D341Med (cell line): ENCODE measurements around the gene NFAM1.
A peak's percentile ranks its signal among the peaks of the same experiment; 100 is the strongest.

Experiments
- DNase-seq: peaks from one replicate; pipeline ENCODE4 v3.0.0; 2012; ENCODE audit warnings: low spot score

Gene NFAM1

DNA sequence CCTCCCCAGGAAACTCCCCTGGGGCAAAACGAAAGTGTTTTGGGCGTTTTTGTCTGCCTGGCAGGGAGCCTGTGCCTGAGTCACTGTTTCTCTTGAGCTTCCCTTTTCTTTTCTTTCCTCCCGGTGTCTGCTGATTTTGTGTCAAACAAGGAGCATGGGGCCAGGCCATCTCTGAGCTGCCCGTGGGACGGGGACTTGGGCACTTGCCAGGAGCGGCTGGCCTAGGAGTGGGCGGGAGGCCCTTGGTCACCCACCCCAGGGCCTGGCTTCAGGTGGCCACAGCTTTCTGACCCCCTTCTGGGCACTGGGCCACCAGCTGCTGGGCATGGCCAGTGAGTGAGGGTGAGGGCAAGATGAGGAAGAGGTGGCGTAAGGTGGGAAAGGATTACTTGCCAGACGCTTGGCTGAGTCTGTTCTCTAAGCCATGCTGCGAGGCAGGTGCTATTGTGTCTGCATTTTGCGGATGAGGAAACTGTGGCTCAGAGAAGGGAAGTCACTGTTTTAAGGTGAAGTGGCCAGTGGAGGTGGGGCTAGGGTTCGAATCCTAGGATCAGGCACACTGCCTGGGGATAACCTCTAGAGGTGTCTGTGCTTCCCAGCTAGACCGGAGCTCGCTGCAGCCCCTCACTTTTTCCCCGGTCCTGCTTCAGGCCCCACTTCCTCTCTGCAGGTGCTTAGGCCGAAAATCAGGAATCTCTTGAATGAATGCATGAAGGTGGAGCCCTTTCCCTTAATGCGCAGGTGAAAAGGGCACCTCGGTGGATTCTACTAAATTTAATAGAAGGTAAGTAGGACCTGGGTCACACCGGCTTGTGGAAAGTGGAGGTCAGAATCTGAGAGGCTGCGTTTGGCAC lies 7.8 kb upstream of the NFAM1 start:
- DNase-seq, result no peak

DNA sequence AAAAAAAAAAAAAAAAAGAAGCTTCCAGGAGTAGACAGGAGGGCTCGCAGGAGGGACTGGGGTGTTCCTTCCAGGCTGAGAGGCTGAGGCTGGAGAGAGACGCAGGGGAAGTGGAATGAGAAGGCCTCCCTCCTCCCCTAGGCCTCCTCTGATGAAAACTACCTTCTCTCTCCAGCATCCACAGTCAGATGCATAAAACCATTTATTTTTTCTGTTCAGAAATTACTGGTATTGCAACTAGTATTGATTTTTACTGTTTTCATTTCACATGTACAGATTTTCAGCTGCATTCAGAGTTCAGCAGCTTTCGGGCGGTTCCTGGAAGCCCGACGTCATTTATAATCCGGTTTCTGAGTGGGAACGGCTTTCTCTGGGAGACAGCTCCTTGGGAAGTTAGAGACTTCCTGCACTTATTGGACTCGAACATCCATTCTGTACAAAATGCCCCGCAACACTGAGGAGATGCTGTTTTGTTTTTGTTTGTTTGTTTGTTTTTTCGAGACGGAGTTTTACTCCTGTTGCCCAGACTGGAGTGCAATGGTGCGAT lies 6.9 kb upstream of the NFAM1 start:
- DNase-seq, result no peak

- DNase-seq, result no peak
Measured at GRCh38 chr22:42438293-42438650, 6.1 kb upstream of the NFAM1 start.

GRCh38 chr22:42437488-42438292 lies 5.5 kb upstream of the NFAM1 start:
- peak; percentile 88 for DNase-seq

DNA sequence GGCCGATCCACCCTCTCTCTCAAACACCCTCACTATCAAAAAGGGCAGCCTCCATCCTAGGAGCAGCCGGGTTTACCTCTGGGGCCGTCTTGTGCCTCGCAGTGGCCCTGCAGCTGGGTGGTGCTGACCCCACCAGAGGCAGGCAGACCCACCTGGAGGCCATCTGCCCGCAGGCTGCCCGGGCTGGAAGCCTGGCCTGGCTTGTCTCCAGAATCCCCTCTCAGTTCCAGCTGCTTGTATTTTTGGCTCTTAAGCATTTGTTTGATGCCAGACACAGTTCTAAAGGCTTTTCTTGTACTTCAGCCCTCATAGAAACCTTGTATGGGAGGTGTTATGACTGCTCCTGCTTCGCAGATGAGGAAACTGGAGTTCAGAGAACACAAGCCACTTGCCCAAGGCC lies 4.2 kb upstream of the NFAM1 start:
- DNase-seq, result no peak

DNA sequence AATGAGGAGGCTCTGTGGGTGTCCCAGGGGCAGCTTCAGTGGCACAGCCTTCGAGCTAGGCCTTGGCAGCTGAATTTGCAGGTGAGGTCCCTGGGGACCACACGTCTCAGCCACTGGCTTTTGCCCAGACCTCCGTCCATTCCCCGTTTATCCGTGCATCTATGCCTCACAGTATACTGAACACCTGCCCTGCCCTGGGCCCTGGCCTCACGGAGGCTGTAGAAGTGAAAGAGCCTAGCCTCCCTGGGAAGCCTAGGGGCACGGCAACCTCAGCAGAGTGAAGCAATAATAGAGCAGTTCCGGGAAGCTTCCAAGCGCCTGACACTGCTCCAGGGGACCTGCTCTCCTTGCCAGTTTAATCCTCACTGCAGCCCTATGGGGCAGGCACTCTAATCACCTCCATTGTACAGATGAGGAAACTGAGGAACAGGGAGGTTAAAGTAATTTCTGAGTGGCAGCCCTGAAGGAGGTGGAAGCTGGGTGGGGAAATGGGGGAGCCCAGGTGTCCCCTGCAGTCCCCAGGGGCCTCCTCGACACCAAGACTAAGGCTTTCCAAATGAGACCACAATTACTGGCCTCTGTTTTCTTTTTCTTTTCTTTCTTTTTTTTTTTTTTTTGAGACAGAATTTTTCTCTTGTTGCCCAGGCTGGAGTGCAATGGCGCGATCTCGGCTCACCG lies 2.7 kb upstream of the NFAM1 start:
- no peak for DNase-seq

DNA sequence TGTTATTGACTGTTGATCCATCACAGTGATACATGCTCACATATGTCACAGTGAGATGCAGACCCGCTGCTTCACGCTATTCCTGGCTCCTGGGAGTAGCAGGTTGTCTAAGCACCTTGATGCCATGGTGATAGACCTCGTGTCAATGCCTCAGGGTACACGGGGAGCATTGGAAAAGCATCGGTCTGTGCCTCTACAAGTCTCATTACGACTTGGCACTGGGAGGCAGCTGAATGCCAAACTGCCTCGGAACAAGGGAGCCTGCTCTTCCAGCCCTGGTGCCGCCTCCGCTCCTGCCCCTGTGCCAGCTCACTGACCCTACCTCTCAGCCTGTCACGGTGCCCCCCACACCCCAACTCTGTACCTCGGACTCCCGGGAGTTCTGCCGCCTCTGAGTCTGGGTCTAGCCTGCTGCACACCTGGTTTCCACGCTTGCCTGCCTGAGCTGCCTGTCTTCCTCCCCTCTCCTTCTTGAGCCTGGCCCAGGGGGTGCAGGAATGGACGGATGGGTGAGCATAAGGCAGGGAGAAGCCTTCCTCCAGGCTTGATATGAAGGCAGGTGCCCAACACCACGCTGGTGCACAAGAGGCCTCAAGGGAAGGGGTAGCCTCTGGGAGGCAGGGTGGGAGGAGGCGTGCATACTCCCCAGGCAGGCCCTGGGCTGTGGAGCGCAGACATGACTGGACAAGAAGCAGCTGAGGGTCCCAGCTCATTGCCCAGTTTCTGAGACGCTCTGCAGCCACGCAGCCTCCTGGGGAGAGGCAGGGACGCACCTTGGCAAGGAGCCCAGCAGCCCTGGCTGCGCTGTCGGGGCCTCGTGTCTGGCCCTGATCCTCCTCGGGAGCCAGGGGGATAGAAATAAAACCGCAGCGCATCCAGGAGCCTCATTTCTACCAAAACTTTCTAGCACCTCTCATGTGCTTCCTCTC lies 1.8 kb upstream of the NFAM1 start:
- no peak for DNase-seq

DNA sequence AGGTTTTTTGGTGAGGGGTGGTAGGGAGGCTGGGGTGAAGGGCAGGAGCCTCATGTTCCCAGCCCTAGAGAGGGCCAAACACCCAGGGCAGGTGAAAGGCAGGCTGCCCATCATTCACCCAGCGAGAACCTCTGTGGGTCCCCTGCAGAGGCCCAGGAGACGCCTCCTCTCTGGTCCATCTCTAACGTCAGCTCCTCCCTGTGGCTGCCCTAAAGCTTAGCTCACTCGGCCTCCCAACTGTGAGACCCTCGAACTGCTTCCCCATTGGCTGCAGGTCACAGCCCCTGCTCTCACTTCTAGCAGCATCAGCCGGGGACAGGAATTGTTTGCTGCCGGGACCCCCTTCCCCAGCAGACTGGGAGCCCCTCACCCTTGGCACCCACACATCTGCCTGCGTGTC lies 615 bp upstream of the NFAM1 start:
- DNase-seq, result no peak

- no peak for DNase-seq
Measured at GRCh38 chr22:42431401-42432019, 693 bp downstream of the NFAM1 start.

GRCh38 chr22:42430528-42431125 lies 1.6 kb downstream of the NFAM1 start:
- DNase-seq, result no peak

- no peak for DNase-seq
Measured at GRCh38 chr22:42428760-42429159, 3.4 kb downstream of the NFAM1 start.

DNA sequence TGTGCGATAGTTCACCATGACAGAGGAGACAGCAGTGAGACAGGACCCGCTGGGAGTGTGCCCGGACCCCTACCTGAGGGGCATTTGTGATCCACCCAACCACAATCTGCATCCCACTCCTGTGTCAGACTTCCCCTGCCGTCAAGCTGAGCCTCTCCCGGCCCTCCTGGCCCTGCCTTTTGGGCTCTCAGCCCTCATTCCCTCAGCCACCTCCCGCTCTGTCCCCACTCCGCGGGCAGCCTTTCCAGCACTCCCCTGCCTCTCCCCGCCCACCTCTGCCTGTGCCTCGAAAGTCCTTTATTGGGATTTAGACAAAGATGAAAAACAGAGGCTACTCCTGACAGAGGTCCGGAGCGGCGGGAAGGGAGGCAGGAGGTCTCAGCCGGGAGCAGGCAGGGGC lies 4.2 kb downstream of the NFAM1 start:
- no peak for DNase-seq

GRCh38 chr22:42427167-42427566 lies 5.0 kb downstream of the NFAM1 start:
- no peak for DNase-seq

DNA sequence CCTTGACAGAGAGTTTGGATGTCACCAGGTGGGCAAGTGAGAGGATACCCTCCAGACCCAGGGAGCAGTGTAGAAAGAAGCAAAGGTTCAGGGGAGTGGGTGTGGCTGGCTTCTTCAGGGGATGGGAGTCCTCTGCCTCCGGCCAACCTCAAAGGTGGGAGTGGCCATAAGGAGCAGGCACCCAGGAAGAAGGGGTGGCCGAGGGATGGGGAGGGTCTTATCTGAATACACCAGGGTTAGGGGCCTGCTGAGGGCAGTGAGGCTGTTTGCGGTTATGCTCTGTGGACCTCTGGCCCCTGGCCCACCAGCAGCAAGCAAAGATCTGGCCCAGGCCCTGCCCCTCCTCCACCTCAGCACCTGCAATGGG lies 6.2 kb downstream of the NFAM1 start:
- DNase-seq, result no peak

DNA sequence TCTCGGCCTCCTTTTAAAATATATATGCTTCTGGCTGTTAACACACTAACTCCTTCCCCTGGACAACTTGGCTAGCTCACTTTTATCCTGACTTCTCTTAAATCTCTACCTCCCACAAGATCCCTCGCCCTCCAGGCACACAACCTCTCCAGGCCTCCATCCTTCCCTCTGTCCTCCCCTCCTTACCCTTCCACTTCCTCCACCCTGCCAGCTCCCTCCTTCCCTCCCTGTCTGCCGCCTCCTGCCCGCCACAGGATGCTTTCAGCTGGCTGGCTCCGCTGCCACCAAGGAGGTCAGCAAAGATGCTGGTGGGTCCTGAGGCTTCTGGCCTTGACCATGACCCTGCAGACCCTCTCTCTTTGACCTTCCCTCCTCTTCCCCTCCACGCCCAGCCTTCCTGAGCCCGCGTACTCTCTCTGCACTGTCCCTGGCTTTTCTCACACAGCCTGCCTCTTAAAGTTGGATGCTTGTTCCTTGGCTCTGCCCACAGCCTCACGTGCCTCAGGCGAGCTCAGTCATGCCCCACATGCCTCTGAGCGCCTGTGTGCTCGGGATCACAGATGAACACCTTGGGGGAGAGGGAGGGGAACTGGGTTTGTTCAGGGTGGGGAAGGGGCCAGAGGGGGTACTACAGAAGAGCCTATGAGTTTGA lies 6.7 kb downstream of the NFAM1 start:
- no peak for DNase-seq

GRCh38 chr22:42419243-42419881 lies 12.8 kb downstream of the NFAM1 start:
- DNase-seq, result no peak

DNA sequence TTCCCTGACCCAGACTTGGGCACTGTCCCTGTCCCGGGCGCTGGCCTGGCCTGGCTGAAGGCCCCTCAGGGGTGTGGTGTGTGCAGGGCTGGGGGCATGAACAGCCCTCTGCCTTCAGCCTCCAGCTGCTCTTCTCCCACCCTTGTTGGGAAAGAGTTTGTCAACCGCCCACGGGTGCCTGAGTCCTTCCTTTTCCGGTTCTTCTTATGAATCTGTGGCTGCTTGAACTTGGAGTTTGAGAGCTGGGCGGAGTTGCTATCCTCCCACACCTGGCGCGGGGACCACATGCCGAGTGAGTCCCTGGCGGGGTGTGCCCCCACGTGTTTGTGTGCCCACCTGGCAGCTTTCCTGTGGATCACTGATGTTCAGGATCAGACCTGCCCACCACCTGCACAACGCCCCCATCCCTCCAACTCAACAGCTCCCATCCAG lies 13.4 kb downstream of the NFAM1 start:
- DNase-seq, result no peak

DNA sequence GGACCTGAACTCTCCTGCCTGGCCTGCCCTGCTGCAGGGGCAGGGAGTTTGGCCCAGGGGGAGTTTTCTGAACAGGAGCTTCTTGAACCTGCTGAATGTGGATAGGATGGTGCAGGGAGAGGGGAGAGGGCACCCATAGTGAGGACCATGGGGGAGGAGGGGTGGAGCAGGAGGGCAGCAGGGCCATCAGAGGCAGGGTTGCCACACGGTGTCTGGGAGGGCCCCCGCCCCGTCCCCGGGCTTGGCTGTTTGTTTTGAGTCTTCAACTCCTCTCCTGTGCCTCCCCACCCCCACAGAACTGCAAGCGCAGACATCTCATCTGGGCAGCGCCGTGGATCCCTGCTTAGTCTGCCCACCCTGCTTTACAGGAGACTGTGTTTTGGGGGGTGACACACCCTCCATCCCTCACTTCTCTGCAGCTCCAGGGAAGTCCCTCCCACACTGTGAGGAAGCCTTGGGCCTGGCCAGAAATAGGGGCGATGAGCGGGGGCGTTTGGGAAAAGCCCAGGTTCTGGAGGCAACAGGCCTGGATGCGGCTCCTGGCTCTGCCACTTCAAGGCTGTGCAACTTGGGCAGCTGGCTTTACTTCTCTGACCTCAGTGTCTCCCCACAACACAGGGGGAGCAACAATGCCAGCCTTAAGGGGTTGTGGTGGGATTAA lies 14.4 kb downstream of the NFAM1 start:
- no peak for DNase-seq

GRCh38 chr22:42416671-42417230 lies 15.5 kb downstream of the NFAM1 start:
- no peak for DNase-seq
